K562 (cell line): ENCODE results near the gene LRRC43. TPM values are rescaled to one million over a fixed set of nuclear protein-coding genes. Genes with fewer than 3 reads are reported as not detected.

ENCODE experiments used
- BACH1 ChIP-seq: fragments of 200-800 bp; sonication (Bioruptor generic); IDR thresholded peaks from 2 replicates; pipeline ENCODE4 v1.6.1; 2016; ENCODE audit warnings: missing genetic modification characterization, missing compliant biosample characterization
- CBX5 ChIP-seq: IDR thresholded peaks from 2 replicates; pipeline ENCODE4 v1.6.1; 2014; ENCODE audit warnings: low read depth, borderline replicate concordance
- ELF2 ChIP-seq: fragments of 250-450 bp; sonication (Bioruptor Pico); IDR thresholded peaks from 2 replicates; pipeline ENCODE4 v1.5.0; 2021; ENCODE audit warnings: mild to moderate bottlenecking
- ETV1 ChIP-seq: fragments of 450-650 bp; conservative IDR thresholded peaks from 2 replicates; pipeline ENCODE4 v1.6.1; 2016; ENCODE audit warnings: missing genetic modification characterization, control low read depth, low read depth, missing compliant biosample characterization
- GATAD2A ChIP-seq: fragments of 450-650 bp; IDR thresholded peaks from 2 replicates; pipeline ENCODE4 v1.6.1; 2017
- HIVEP1 ChIP-seq: fragments of 250-450 bp; sonication (Bioruptor Pico); IDR thresholded peaks from 2 replicates; pipeline ENCODE4 v1.4.0; 2020; ENCODE audit warnings: mild to moderate bottlenecking
- KLF13 ChIP-seq: fragments of 450-650 bp; IDR thresholded peaks from 2 replicates; pipeline ENCODE4 v1.6.1; 2016; ENCODE audit warnings: missing genetic modification characterization, low read depth, mild to moderate bottlenecking, missing compliant biosample characterization, moderate library complexity, borderline replicate concordance
- MAFF ChIP-seq: IDR thresholded peaks from 2 replicates; pipeline ENCODE4 v1.6.1; 2012; ENCODE audit warnings: low read length, improper control_type of control experiment
- PHF8 ChIP-seq: fragments of 200-600 bp; sonication (generic); IDR thresholded peaks from 2 replicates; pipeline ENCODE4 v1.6.1; 2012; ENCODE audit warnings: mixed run types, mild to moderate bottlenecking, inconsistent platforms, low read length, moderate library complexity, borderline replicate concordance
- POU5F1 ChIP-seq: fragments of 150-350 bp; IDR thresholded peaks from 2 replicates; pipeline ENCODE4 v1.6.1; 2014; ENCODE audit warnings: borderline replicate concordance, low read length, low read depth, mild to moderate bottlenecking; ENCODE audit not compliant: partially characterized antibody
- SPI1 ChIP-seq: IDR thresholded peaks from 2 replicates; pipeline ENCODE4 v1.6.1; 2011; ENCODE audit warnings: low read depth, low read length, control low read depth, borderline replicate concordance
- TAF1 ChIP-seq: IDR thresholded peaks from 2 replicates; pipeline ENCODE4 v1.6.1; 2011; ENCODE audit warnings: mild to moderate bottlenecking, low read length, moderate library complexity; ENCODE audit not compliant: insufficient read depth, control insufficient read depth, severe bottlenecking; ENCODE audit errors: extremely low read depth
- TCF3 ChIP-seq: sonication (generic); formaldehyde crosslinking; IDR thresholded peaks from 2 replicates; pipeline ENCODE4 v1.4.0; 2020; ENCODE audit warnings: mild to moderate bottlenecking, missing genetic modification reagents
- ZFP1 ChIP-seq: fragments of 450-650 bp; formaldehyde crosslinking; IDR thresholded peaks from 2 replicates; pipeline ENCODE4 v1.4.0; 2020; ENCODE audit warnings: mild to moderate bottlenecking, mixed read lengths
- ZFPM2 ChIP-seq: fragments of 250-450 bp; sonication (Bioruptor Pico); IDR thresholded peaks from 2 replicates; pipeline ENCODE4 v1.5.1; 2022; ENCODE audit warnings: mild to moderate bottlenecking
- ZNF133 ChIP-seq: fragments of 250-450 bp; sonication (Bioruptor Pico); IDR thresholded peaks from 2 replicates; pipeline ENCODE4 v1.4.0; 2020; ENCODE audit warnings: mild to moderate bottlenecking
- ZNF197 ChIP-seq: fragments of 200-800 bp; sonication (Bioruptor generic); IDR thresholded peaks from 2 replicates; pipeline ENCODE4 v1.6.1; 2016; ENCODE audit warnings: low read depth, missing genetic modification characterization, missing compliant biosample characterization
- ZNF41 ChIP-seq: fragments of 250-450 bp; sonication (Bioruptor Pico); conservative IDR thresholded peaks from 2 replicates; pipeline ENCODE4 v1.4.0; 2020; ENCODE audit warnings: mild to moderate bottlenecking
- polyA plus RNA-seq, 8 experiments: library from polyadenylated mRNA; depleted of rRNA in 4 of 8; stranded (reverse) in 5 of 8; unstranded in 3 of 8; fragments of >200 nt; fragmentation: Nextera tagmentation in 2 of 8; fragmentation: Illumina TruSeq in 1 of 8; extraction: Ambion mirVana in 2 of 8; extraction: Trizol in 1 of 8; gene quantifications; 2 replicates each; pipeline versions ENCODE4 v1.2.1 to v1.2.3, GENCODE V29; 2011 to 2014; ENCODE audit warnings: inconsistent platforms in 1 of 8, missing spikeins in 1 of 8
- total RNA-seq, 7 experiments: library from RNA; depleted of rRNA in 6 of 7; stranded (reverse); fragments of >200 nt in 6 of 7; fragmentation: Illumina TruSeq in 2 of 7; extraction: Trizol in 2 of 7; gene quantifications; 2 replicates each; pipeline versions ENCODE4 v1.2.1 to v1.2.3, GENCODE V29; 2011 to 2021; ENCODE audit warnings: low replicate concordance in 1 of 7
- TF ChIP-seq, protein P1 (sequence below): sonication (generic); formaldehyde crosslinking; IDR thresholded peaks from 2 replicates; pipeline ENCODE4 v1.8.0; 2022; ENCODE audit warnings: mild to moderate bottlenecking, missing genetic modification reagents
- TF ChIP-seq, protein P2 (sequence below): fragments of 250-450 bp; sonication (Bioruptor Pico); IDR thresholded peaks from 2 replicates; pipeline ENCODE4 v1.8.0; 2022; ENCODE audit warnings: inconsistent platforms
- TF ChIP-seq, protein P3 (sequence below): fragments of 450-650 bp; IDR thresholded peaks from 2 replicates; pipeline ENCODE4 v1.6.1; 2016; ENCODE audit warnings: missing biosample characterization, missing genetic modification characterization
- TF ChIP-seq, protein P4 (sequence below): fragments of 450-650 bp; formaldehyde crosslinking; IDR thresholded peaks from 2 replicates; pipeline ENCODE4 v1.4.0; 2020; ENCODE audit warnings: mild to moderate bottlenecking
- TF ChIP-seq, protein P5 (sequence below): sonication (generic); formaldehyde crosslinking; IDR thresholded peaks from 2 replicates; pipeline ENCODE4 v1.8.0; 2022; ENCODE audit warnings: missing genetic modification reagents, mild to moderate bottlenecking, moderate library complexity, borderline replicate concordance

Gene LRRC43
- total and polyA plus RNA-seq, 9 of the 15 experiments (the other 6 are each of a cell fraction or from before 2014, with no cell fraction given) = 0.19 TPM; not detected in 8

DNA sequence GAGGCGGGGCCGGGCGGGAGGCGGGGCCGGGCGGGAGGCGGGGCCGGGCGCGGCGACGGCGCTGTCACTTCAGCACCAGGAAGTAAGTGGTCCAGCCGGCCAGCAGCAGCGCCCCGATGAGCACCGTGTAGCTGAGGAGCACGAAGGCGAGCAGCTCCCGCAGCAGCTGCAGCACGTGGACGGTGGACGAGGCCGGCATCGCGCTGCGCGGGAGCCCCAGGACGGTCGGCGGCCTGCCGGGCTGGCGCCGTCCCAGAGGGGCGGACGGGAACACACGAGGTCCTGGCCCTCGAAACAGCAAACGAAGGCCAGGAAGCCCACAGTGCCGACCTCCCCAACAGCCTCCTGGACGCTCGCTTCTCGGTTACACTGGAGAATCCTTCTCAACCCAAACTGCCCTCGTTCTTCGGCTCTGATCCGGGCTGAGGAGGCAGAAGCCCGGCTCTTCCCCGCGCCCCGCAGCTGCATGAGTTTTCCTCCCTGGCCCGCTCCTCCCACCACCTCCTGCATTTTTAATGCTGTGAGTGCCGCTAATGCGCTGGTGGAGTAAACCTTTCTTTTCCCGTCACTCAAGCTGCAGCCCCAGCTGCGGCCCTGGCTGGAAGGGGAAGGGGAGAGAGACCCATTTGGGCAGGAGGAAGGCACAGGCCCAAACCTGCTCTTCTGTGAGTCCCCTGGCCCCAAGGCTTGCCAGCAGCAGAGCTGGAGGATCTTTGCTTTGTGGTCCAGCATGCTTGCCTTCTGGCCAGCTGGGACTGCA, 43.6 kb downstream of the LRRC43 start (continued):
- TF ChIP-seq, protein P1, sequence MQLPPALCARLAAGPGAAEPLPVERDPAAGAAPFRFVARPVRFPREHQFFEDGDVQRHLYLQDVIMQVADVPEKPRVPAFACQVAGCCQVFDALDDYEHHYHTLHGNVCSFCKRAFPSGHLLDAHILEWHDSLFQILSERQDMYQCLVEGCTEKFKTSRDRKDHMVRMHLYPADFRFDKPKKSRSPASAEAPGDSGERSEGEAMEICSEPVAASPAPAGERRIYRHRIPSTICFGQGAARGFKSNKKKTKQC (CRISPR knock-in tag) = peak; percentile 99
- TF ChIP-seq, protein P2, sequence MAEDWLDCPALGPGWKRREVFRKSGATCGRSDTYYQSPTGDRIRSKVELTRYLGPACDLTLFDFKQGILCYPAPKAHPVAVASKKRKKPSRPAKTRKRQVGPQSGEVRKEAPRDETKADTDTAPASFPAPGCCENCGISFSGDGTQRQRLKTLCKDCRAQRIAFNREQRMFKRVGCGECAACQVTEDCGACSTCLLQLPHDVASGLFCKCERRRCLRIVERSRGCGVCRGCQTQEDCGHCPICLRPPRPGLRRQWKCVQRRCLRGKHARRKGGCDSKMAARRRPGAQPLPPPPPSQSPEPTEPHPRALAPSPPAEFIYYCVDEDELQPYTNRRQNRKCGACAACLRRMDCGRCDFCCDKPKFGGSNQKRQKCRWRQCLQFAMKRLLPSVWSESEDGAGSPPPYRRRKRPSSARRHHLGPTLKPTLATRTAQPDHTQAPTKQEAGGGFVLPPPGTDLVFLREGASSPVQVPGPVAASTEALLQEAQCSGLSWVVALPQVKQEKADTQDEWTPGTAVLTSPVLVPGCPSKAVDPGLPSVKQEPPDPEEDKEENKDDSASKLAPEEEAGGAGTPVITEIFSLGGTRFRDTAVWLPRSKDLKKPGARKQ (CRISPR knock-in tag) = no peak
- TF ChIP-seq, protein P3, sequence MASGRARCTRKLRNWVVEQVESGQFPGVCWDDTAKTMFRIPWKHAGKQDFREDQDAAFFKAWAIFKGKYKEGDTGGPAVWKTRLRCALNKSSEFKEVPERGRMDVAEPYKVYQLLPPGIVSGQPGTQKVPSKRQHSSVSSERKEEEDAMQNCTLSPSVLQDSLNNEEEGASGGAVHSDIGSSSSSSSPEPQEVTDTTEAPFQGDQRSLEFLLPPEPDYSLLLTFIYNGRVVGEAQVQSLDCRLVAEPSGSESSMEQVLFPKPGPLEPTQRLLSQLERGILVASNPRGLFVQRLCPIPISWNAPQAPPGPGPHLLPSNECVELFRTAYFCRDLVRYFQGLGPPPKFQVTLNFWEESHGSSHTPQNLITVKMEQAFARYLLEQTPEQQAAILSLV (tag) = no peak
- TF ChIP-seq TAF1 = no peak
- TF ChIP-seq SPI1 = no peak
- no peak for TF ChIP-seq ZFPM2 (CRISPR knock-in tag)
- TF ChIP-seq POU5F1 = no peak
- no peak for TF ChIP-seq ZFP1 (CRISPR knock-in tag)
- TF ChIP-seq ETV1 (tag) = no peak
- TF ChIP-seq BACH1 (tag) = no peak
- TF ChIP-seq HIVEP1 (CRISPR knock-in tag) = no peak
- 0 out of 2 replicates have a peak, but pooled peaks have one; percentile 43 for TF ChIP-seq ELF2
- TF ChIP-seq, protein P4, sequence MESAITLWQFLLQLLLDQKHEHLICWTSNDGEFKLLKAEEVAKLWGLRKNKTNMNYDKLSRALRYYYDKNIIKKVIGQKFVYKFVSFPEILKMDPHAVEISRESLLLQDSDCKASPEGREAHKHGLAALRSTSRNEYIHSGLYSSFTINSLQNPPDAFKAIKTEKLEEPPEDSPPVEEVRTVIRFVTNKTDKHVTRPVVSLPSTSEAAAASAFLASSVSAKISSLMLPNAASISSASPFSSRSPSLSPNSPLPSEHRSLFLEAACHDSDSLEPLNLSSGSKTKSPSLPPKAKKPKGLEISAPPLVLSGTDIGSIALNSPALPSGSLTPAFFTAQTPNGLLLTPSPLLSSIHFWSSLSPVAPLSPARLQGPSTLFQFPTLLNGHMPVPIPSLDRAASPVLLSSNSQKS = no peak
- TF ChIP-seq TCF3 (CRISPR knock-in tag) = peak; percentile 31; the same call in 1 of the 2 replicates
- TF ChIP-seq CBX5 = no peak
- no peak for TF ChIP-seq ZNF197 (CRISPR knock-in tag)
- no peak for TF ChIP-seq PHF8
- TF ChIP-seq, protein P5, sequence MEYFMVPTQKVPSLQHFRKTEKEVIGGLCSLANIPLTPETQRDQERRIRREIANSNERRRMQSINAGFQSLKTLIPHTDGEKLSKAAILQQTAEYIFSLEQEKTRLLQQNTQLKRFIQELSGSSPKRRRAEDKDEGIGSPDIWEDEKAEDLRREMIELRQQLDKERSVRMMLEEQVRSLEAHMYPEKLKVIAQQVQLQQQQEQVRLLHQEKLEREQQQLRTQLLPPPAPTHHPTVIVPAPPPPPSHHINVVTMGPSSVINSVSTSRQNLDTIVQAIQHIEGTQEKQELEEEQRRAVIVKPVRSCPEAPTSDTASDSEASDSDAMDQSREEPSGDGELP (CRISPR knock-in tag) = peak; percentile 82; the same call in 1 of the 2 replicates
- TF ChIP-seq KLF13 (tag) = no peak; the same call in 1 of the 2 replicates
- no peak for TF ChIP-seq ZNF133
- no peak for TF ChIP-seq GATAD2A
- no peak for TF ChIP-seq MAFF
- TF ChIP-seq ZNF41 = no peak
